GM23338 (cell line): ENCODE measurements around the gene NPPC. TPM values are rescaled to one million over a fixed set of nuclear protein-coding genes. Genes with fewer than 3 reads are reported as not detected.

Source experiments
- CREB1 ChIP-seq: fragments of 250-450 bp; sonication (Bioruptor Pico); IDR thresholded peaks from 2 replicates; pipeline ENCODE4 v1.5.0; 2020; ENCODE audit warnings: low read depth, mild to moderate bottlenecking, moderate library complexity
- ETS1 ChIP-seq: IDR thresholded peaks from 2 replicates; pipeline ENCODE4 v1.6.1; 2016; ENCODE audit warnings: antibody characterized with exemption
- REST ChIP-seq: IDR thresholded peaks from one replicate; pipeline ENCODE4 v1.6.1; 2018; ENCODE audit warnings: antibody characterized with exemption; ENCODE audit not compliant: unreplicated experiment
- ZNF462 ChIP-seq: fragments of 250-450 bp; sonication (Bioruptor Pico); IDR thresholded peaks from 2 replicates; pipeline ENCODE4 v1.5.0; 2020; ENCODE audit warnings: mild to moderate bottlenecking, moderate library complexity
- polyA plus RNA-seq: library from polyadenylated mRNA; unstranded; fragments of >200 nt; fragmentation: Nextera tagmentation; extraction: Ambion mirVana; gene quantifications from 2 replicates; pipeline ENCODE4 v1.2.1, GENCODE V29; 2016
- total RNA-seq: library from RNA; depleted of rRNA; stranded (reverse); fragments of >200 nt; shearing (Covaris generic); gene quantifications from 2 replicates; pipeline ENCODE4 v1.2.3, GENCODE V29; 2014

NPPC gene
- total and polyA plus RNA-seq, 2 experiments from 2014 or later: 2.2 to 6.3 TPM

DNA sequence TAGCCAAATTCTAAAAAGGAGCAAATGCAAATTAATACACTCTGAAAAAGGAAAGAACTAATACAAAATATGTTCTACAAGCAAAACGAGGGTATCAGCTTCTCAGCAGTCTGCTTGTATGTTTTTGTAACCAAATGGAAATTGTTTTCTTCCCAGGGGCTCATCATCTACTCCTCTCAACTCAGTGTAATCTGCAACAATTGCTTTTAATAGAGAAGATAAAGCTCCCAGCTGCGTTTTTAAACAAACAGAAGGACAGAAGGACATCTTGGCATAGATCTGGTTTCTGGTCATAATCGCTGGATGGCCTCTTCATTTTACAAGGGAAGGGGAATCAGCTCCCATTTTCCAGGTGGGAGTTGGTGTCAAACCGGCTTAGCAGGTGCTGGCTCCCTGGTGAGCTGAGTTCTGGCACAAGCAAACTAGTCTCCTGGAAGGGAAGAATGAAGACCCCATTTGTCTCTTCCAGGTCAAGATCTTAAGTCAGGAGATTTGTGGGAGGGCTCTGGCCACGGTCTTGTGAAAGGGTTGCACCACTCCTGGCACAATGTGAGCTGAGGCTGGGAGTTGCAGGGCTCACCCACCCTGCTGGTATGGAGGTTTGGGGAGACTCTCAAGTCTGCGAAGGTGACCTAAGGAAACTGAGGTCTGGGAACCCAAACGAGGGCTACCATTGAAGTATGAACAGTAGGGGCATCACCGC, 41.6 kb downstream of the NPPC start (continued):
- TF ChIP-seq ZNF462 (CRISPR knock-in tag) (no peak), CREB1 (no peak), ETS1 (no peak), REST (no peak)
